HG02840 (cell line): ENCODE measurements around the gene DNAAF8.
"Not testable (repeated sequence)": the region's sequence is repeated elsewhere in the genome, so short reads cannot be mapped to it uniquely, and the experiment has no call there.

ENCODE experiments used
- ATAC-seq: cut with Tn5 transposase; IDR thresholded peaks from one replicate; pipeline ENCODE4 v1.9.1; 2021; ENCODE audit warnings: mild to moderate bottlenecking, moderate library complexity, moderate number of reproducible peaks; ENCODE audit not compliant: unreplicated experiment, low FRiP score

DNAAF8 gene

GRCh38 chr16:4776141-4776705 lies 41.9 kb downstream of the DNAAF8 start:
- no peak for ATAC-seq

- ATAC-seq, result no peak
These were observed 43.2 kb downstream of the DNAAF8 start for GRCh38 chr16:4777339-4778049.

DNA sequence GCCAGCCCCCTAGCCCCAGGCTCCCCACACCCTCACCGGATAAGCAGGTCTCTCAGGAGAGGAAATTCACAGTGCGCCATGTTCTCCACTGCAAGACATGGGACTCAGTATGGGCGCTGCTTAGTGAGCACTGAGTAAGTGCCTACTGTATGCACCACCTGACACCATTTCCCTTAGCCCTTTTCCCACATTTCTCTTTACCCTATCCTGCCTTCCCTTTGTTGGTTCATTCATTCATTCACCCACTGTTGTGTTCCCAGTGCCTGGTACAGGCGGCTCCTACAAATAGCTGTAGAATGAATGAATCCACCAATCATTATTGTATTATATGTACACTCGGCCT lies 43.7 kb downstream of the DNAAF8 start:
- ATAC-seq, result no peak

DNA sequence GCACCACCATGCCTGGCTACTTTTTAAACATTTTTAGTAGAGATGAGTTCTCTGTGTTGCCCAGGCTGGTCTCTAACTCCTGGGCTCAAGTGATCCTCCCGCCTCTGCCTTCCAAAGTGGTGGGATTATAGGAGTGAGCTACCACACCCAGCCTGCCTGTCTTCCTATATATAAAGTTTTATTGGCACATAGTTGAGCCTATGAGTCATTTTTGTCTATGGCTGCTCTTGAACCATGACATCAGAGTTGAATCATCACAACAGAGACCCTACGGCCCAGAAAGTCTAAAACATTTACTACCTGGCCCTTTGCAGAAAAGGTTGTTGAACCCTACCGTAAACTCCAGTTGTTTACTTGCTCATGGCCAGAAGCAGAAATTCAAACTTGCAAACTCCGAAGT lies 45.9 kb downstream of the DNAAF8 start:
- no peak for ATAC-seq

- ATAC-seq, result no peak
These were observed 49.1 kb downstream of the DNAAF8 start for GRCh38 chr16:4783251-4783950.

- ATAC-seq, result no peak
These were observed 49.6 kb downstream of the DNAAF8 start for GRCh38 chr16:4783951-4784336.

GRCh38 chr16:4784444-4784987 lies 50.2 kb downstream of the DNAAF8 start:
- not testable (repeated sequence) for ATAC-seq

DNA sequence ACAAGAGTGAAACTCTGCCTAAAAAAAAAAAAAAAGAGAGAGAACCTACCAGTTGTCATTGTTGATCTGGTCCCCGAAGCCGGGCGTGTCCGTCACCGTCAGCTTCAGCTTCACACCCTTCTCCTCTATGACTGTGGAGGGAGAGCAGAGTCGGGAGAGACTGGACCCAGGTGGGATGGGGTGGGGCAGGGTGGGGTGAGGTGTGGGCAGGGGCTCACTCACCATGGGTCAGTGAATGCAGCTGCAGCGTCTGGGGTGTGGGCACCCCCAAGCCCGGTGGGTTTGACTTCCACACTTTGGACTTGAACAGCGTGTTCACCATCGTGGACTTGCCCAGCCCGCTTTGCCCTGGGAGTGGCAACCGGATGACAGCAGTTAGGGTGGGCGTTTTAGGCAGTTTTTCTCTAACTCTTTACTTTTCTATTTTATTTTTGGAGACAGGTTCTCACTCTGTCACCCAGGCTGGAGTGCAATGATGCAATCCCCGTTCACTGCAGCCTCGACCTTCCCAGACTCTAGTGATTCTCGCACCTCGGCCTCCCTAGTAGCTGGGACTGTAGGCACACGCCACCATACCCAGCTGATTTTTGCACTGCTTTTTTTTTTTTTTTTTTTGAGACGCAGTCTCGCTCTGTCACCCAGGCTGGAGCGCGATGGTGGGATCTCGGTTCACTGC lies 51.6 kb downstream of the DNAAF8 start:
- ATAC-seq, result no peak

DNA sequence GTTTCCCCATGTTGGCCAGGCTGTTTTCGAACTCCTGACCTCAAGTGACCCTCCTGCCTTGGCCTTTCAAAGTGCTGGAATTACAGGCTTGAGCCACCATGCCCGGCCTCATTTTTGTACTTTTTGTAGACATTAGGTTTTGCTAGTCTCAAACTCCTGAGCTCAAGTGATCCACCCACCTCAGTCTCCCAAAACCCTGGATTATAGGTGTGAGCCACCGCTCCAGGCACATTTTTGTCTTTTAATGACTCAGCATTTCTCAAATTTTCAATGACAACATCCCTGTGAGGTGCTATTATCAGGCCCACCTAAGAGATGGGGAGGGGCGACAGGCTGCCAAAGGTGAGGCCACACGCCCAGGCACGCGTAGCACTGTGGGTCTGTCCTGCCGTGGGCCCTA lies 52.7 kb downstream of the DNAAF8 start:
- ATAC-seq, result no peak

DNA sequence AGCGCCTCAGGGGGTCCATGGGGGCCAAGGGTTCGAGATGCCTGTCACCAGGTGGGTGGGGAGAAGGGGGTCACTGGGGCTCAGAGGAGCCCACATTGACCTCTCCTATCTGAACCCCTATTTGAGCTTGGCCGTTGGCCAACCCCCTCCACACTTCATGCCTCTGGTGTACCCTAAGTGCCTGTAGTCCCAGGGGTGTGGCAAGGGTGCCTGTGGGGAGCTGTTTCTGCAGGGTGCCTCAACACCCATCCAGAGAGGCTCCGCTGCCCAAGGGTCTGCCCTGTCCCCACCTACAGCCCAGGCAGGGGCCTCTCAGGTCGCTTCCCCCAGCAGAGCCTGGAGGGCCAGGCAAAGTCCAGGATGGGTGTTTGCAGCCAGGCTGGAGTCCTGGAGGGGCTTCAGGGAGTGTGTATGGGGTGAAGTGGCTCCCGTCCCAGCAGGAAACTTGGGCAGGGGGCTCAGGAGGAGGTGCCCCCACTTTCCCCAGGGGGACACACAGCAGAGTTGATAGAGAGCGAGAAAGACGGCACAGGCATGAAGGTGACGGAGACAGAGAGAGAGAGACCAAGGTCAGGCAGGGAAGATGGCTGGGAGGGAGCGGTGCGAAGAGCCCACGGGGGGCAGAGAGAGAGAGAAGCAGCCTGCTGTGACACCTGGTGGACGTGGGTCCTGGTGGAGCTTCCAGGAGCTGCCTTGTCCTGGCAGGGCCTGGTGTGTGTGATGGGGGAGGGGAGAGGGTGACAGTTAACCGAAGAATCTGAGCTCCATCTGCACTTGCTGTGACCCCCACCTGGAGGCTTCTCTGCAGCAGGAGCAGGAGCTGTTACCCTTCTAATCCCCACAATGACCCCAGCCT lies 53.5 kb downstream of the DNAAF8 start, which contains the start of gene SEPTIN12:
Gene SEPTIN12 (minus strand): TSS at position 719 of the 856 bp plus-strand sequence. CDS start 700 bp downstream, at position 19.
- ATAC-seq, result no peak

GRCh38 chr16:4788489-4788889 lies 54.2 kb downstream of the DNAAF8 start:
- ATAC-seq, result no peak

GRCh38 chr16:4788910-4789309 lies 54.6 kb downstream of the DNAAF8 start:
- no peak for ATAC-seq

- ATAC-seq, result no peak
These were observed 55.9 kb downstream of the DNAAF8 start for GRCh38 chr16:4790261-4790660.

DNA sequence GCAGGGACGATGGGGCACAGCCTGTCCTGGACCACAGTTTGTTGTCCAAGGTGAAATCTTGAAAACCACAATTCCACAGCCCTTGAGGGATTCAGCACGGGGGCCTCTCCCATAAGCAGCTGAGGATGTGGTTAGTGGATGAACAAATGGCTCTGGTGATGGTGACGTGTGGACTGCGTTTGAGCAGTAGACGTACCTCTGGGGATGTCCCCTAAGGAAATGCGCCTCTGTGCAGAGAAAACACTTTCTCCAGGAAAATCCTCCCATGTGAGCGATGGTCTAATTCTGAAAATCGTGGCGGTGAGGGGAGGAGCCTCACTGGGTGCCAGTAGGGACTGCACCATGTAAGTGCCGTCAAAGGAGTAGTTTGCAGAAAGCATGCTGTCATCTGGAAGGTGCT lies 56.5 kb downstream of the DNAAF8 start:
- no peak for ATAC-seq

- no peak for ATAC-seq
These were observed 58.7 kb downstream of the DNAAF8 start for GRCh38 chr16:4792951-4793513.

GRCh38 chr16:4795181-4795827 lies 61.0 kb downstream of the DNAAF8 start, which contains the start of gene SMIM22:
Gene SMIM22 (plus strand): TSS chr16:4795369. CDS start chr16:4795735, 366 bp downstream.
- no peak for ATAC-seq

DNA sequence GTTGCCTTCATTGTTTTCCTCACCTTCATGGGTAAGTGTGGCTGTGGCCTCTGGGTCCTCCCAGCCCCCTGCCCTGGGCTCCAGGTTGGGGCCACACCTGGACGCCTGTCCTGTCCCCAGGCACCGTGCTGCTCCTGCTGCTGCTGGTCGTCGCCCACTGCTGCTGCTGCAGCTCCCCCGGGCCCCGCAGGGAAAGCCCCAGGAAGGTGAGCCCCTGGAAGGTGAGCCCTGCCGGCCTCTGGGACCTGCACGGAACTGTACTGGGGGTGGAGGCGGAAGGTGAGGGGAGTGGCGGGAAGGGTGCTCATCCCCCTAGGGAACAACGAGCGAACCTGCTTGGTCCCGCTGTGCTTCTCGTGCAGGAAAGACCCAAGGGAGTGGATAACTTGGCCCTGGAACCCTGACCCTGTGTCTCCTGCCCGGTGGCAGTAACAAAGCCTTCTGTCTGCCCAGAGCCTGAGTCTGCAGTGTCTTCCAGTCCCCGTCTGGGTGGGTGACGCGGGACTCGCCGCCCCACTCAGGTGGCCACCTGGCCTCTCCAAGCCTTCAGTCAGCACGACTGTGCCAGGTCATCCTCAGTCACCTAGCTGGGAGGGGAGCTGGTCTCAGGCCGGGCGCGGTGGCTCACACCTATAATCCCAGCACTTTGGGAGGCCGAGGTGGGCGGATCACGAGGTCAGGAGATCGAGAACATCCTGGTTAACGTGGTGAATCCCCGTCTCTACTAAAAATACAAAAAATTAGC lies 61.7 kb downstream of the DNAAF8 start:
- no peak for ATAC-seq

- ATAC-seq, result no peak
These were observed 62.9 kb downstream of the DNAAF8 start for GRCh38 chr16:4796982-4797804.
